Ishikawa (cell line): ENCODE data around the gene DPP4.

Experiments used
- CREB1 ChIP-seq: IDR thresholded peaks from 2 replicates; pipeline ENCODE4 v1.6.1; 2012; ENCODE audit warnings: low read depth
- EGR1 ChIP-seq: IDR thresholded peaks from 2 replicates; pipeline ENCODE4 v1.6.1; 2012
- EP300 ChIP-seq: IDR thresholded peaks from 2 replicates; pipeline ENCODE4 v1.6.1; 2012; ENCODE audit warnings: borderline replicate concordance
- FOXM1 ChIP-seq: IDR thresholded peaks from 2 replicates; pipeline ENCODE4 v1.6.1; 2012; ENCODE audit warnings: low read depth, borderline replicate concordance
- MAX ChIP-seq: IDR thresholded peaks from 2 replicates; pipeline ENCODE4 v1.6.1; 2012
- NFIC ChIP-seq: IDR thresholded peaks from 2 replicates; pipeline ENCODE4 v1.6.1; 2012
- RAD21 ChIP-seq: IDR thresholded peaks from 2 replicates; pipeline ENCODE4 v1.6.1; 2012; ENCODE audit warnings: low read depth
- REST ChIP-seq: IDR thresholded peaks from 2 replicates; pipeline ENCODE4 v1.6.1; 2012; ENCODE audit warnings: low read depth, mild to moderate bottlenecking
- TAF1 ChIP-seq: IDR thresholded peaks from 2 replicates; pipeline ENCODE4 v1.6.1; 2012; ENCODE audit warnings: low read depth, mild to moderate bottlenecking
- TEAD4 ChIP-seq: IDR thresholded peaks from 2 replicates; pipeline ENCODE4 v1.6.1; 2012
- USF1 ChIP-seq: IDR thresholded peaks from 2 replicates; pipeline ENCODE4 v1.6.1; 2012
- YY1 ChIP-seq: IDR thresholded peaks from 2 replicates; pipeline ENCODE4 v1.6.1; 2012; ENCODE audit warnings: low read depth
- ZBTB7A ChIP-seq: IDR thresholded peaks from 2 replicates; pipeline ENCODE4 v1.6.1; 2012; ENCODE audit warnings: low read depth

The DPP4 gene

GRCh38 chr2:162106146-162106551 is 32.1 kb upstream of the DPP4 start:
- no peak for TF ChIP-seq EGR1
- no peak for TF ChIP-seq YY1
- no peak for TF ChIP-seq CREB1
- TF ChIP-seq EP300 = no peak

- TF ChIP-seq USF1 = 0 out of 2 replicates have a peak, but pooled peaks have one; percentile 18
- peak; percentile 31; the same call in 1 of the 2 replicates for TF ChIP-seq REST
- no peak for TF ChIP-seq CREB1
- TF ChIP-seq EP300 = no peak
- TF ChIP-seq TEAD4 = no peak
- no peak for TF ChIP-seq YY1
- TF ChIP-seq ZBTB7A = no peak
- no peak for TF ChIP-seq FOXM1
- no peak for TF ChIP-seq EGR1
- TF ChIP-seq RAD21 = no peak
These were observed 29.5 kb upstream of the DPP4 start for GRCh38 chr2:162103443-162104009.

- TF ChIP-seq YY1 (no peak), ZBTB7A (no peak), REST (no peak), USF1 (no peak), NFIC (no peak), MAX (no peak), EP300 (no peak)
These were observed 26.6 kb upstream of the DPP4 start for GRCh38 chr2:162100579-162100978.

GRCh38 chr2:162099836-162100235 is 25.8 kb upstream of the DPP4 start:
- TF ChIP-seq CREB1 (no peak), FOXM1 (no peak), TAF1 (no peak), TEAD4 (no peak)

GRCh38 chr2:162092658-162093556 is 18.9 kb upstream of the DPP4 start:
- TF ChIP-seq TAF1 (no peak), REST (no peak), CREB1 (no peak), EGR1 (peak; percentile 41)

- no peak for TF ChIP-seq TEAD4
- TF ChIP-seq EP300 = no peak
These were observed 18.0 kb upstream of the DPP4 start for GRCh38 chr2:162092008-162092390.
